ENCODE measurements around the gene C11orf91. TPM values are rescaled to one million over a fixed set of nuclear protein-coding genes. Genes with fewer than 3 reads are reported as not detected.

C11orf91 gene
- total and polyA plus RNA-seq, 7 donors, result 0.14 to 0.87 (median 0.51) TPM; not detected in 3

- Histone ChIP-seq H3K9me3 (no peaks in the 10 kb centered on the region), H3K4me1 (peaks cover 5% of the 10 kb centered on the region), H3K36me3 (ENCODE audit: insufficient read depth in 1 of 2, low read depth in 1 of 2) (no peaks in the 10 kb centered on the region), H3K4me3 (no peak overlapping the region), H3K27me3 (ENCODE audit: insufficient read depth in 3 of 3, low read length in 2 of 3) (no peaks in the 10 kb centered on the region), H3K27ac (no peak overlapping the region)
- ATAC-seq (no peak), DNase-seq (no peak)
- WGBS, 3 donors, result 79 to 84% (median 82%) methylated on average over 5 of the region's 5 CpGs
- no peak for TF ChIP-seq CTCF (IDR thresholded peaks at IDR 0.05)
- intact Hi-C loops (cut with DNase I), result no loop called here
These were observed 30.2 kb downstream of the C11orf91 start for GRCh38 chr11:33670250-33671011.

- no peak overlapping the region for H3K4me3 ChIP-seq
- H3K4me1 ChIP-seq, result peaks cover 5% of the 10 kb centered on the region
- no peaks in the 10 kb centered on the region for H3K36me3 ChIP-seq (ENCODE audit: insufficient read depth in 1 of 2, low read depth in 1 of 2)
- no peaks in the 10 kb centered on the region for H3K9me3 ChIP-seq
- DNase-seq (no peak), ATAC-seq (no peak)
- H3K27ac ChIP-seq, result no peak overlapping the region
- WGBS, 3 donors, result 88 to 95% (median 92%) methylated on average over 5 of the region's 5 CpGs
- no peaks in the 10 kb centered on the region for H3K27me3 ChIP-seq (ENCODE audit: insufficient read depth in 3 of 3, low read length in 2 of 3)
- intact Hi-C loops (cut with DNase I), result no loop called here
- no peak for TF ChIP-seq CTCF (IDR thresholded peaks at IDR 0.05)
These were observed 30.9 kb downstream of the C11orf91 start for GRCh38 chr11:33669598-33670249.

- H3K27ac ChIP-seq, result no peak overlapping the region
- no peak for ATAC-seq
- H3K36me3 ChIP-seq (ENCODE audit: insufficient read depth in 1 of 2, low read depth in 1 of 2), result no peaks in the 10 kb centered on the region
- DNase-seq, result no peak
- peaks cover 5% of the 10 kb centered on the region for H3K4me1 ChIP-seq
- no peaks in the 10 kb centered on the region for H3K9me3 ChIP-seq
- intact Hi-C loops (cut with DNase I), result no loop called here
- TF ChIP-seq CTCF (IDR thresholded peaks at IDR 0.05), result no peak
- H3K4me3 ChIP-seq, result no peak overlapping the region
- no peaks in the 10 kb centered on the region for H3K27me3 ChIP-seq (ENCODE audit: insufficient read depth in 3 of 3, low read length in 2 of 3)
- 96 to 97% (median 96%) methylated on average over 6 of the region's 6 CpGs for WGBS, 3 donors
These were observed 31.6 kb downstream of the C11orf91 start for GRCh38 chr11:33668951-33669596.

GRCh38 chr11:33668468-33668825 lies 32.2 kb downstream of the C11orf91 start:
- WGBS, 3 donors, result 30 to 53% (median 33%) methylated on average over 6 of the region's 6 CpGs

More at GRCh38 chr11:33668468-33668825, 32.2 kb downstream of the C11orf91 start:
- no peak overlapping the region for H3K27ac ChIP-seq
- no peaks in the 10 kb centered on the region for H3K9me3 ChIP-seq
- no peaks in the 10 kb centered on the region for H3K36me3 ChIP-seq (ENCODE audit: insufficient read depth in 1 of 2, low read depth in 1 of 2)
- H3K4me3 ChIP-seq, result no peak overlapping the region
- peaks cover 5% of the 10 kb centered on the region for H3K4me1 ChIP-seq
- no peak for ATAC-seq
- intact Hi-C loops (cut with DNase I), result no loop called here
- DNase-seq, result no peak
- TF ChIP-seq CTCF (IDR thresholded peaks at IDR 0.05), result no peak
- H3K27me3 ChIP-seq (ENCODE audit: insufficient read depth in 3 of 3, low read length in 2 of 3), result no peaks in the 10 kb centered on the region

All from psoas muscle (tissue), 8 donors.